Activated CD4-positive, alpha-beta T cell treated with anti-CD3 and anti-CD28 coated beads for 48 hours (primary cell): Measurements from ENCODE around the gene PHACTR1.
"Not testable (repeated sequence)": the region's sequence is repeated elsewhere in the genome, so short reads cannot be mapped to it uniquely, and the experiment has no call there.

Experiments used
- DNase-seq: peaks from one replicate; pipeline ENCODE4 v3.0.0-alpha.2; 2020

The PHACTR1 gene

DNA sequence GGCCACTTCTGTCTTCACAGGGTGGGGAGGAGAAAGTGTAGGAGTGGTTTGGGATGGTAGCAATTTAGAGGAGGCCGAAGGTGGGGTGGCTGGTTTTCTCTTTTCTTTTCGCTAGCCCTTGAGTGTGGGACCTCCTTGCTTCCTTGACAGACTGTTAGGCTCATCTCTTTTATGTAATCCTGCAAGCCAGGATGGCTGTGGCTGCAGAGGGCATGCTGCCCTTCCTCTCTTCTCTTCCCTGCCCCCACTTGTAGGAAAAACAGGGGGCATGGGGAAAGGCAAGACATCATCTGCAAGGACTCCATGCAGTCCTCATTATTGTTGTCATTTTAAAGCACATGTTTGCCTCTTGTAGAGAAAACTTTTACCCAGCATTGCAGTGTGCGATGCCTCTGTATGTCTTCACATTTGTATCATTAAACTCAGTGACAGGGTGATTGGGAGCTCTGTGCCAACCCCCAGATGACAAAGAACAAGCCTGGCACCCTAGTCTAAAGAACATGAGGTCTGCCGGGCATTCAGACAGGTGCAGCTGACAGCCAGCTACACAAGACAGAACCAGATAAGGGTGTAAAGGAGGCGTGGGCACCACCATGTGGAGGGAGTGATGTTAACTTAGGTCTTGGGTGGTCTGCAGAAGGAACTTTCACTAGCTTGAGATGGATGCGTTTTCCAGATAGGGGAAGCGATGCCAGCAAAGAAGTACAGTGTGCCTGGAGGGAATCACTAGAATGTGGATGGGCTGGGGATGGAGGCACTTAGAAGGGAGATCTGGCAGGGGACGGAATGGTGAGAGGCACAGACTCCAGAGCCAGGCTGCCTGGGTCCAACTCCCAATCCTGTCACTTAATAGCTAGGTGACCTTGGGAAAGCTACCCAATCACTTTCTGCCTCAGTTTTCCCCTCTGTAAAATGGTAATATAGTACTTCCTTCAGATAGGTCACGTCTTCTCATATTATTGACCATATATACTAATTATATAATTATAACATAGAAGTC lies 404.2 kb downstream of the PHACTR1 start:
- DNase-seq, result no peak

DNA sequence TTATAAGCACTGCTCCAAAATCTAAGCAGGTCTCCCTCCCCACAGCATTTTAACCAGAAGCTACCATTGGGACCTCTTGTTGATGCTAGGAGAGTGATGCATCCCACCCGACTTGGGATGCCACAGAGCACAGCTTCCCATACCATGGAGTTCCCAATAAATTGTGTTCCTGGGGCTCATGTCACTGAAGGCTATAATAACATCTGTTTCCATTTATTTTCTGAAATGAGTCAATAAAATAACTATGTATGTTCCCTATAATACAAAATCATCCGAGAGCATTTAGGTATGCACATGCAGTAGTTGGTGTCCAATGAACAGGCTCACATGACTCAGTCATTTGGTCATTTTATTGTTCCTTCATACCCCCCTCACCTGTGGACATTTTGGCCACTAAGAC lies 407.6 kb downstream of the PHACTR1 start:
- DNase-seq, result no peak

DNA sequence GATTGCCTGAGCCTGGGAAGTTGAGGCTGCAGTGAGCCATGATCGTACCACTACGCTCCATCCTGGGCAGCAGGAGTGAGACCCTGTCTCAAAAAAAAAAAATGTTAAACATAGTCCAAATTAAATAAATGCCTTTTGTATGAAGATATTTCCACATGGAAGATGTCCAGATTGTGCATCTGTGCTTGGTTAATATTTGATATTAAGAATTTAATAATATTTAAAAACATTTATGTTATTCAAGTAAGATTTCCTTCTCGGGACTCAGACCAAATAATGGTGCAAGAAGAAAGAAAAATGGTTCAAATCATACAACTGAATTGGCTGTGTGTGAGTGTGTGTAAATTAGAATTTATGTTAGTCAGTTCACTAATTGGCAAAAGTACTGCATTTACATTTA lies 409.3 kb downstream of the PHACTR1 start:
- DNase-seq, result no peak

DNA sequence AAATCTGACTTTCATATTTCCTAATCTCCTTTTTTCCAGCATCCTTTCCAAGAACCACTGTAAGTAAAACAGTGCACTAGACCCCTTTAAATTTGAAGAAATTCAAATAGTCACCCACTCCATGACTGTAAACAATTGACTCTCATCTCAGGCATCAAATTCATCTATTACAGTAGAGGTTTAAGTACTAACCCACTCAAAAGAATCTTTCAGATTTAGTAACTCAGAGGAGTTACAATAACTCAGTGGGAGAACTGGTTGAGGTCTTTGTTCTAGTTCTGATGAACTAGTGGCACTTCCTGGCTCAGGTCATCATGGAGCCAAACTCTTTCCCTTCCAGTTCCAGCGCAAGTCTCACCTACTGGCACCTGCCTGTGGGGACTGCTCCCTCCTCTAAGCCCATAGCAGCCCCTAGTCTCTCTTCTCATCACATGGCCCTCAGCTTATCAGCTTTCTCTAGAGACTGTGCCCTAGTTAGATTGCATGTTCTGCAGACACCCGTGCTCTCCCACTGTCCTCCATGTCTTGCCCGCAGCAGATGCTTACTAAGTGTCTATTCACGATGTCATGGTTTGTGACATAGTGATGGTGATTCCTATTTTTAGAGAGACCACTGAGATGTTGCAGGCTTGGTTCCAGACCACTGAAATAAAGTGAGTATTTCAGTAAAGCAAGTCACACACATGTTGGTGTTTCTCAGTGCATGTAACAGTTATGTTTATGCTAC lies 415.5 kb downstream of the PHACTR1 start:
- DNase-seq, result no peak

DNA sequence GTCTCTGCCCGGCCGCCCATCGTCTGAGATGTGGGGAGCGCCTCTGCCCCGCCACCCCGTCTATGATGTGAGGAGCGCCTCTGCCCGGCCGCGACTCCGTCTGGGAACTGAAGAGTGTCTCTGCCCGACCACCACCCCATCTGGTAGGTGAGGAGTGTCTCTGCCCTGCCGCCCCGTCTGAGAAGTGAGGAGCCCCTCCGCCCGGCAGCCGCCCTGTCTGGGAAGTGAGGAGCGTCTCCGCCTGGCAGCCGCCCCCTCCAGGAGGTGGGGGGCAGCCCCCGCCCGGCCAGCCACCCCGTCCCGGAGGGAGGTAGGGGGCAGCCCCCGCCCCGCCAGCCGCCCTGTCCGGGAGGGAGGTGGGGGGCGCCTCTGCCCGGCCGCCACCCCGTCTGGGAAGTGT lies 417.3 kb downstream of the PHACTR1 start:
- DNase-seq, result not testable (repeated sequence)

DNA sequence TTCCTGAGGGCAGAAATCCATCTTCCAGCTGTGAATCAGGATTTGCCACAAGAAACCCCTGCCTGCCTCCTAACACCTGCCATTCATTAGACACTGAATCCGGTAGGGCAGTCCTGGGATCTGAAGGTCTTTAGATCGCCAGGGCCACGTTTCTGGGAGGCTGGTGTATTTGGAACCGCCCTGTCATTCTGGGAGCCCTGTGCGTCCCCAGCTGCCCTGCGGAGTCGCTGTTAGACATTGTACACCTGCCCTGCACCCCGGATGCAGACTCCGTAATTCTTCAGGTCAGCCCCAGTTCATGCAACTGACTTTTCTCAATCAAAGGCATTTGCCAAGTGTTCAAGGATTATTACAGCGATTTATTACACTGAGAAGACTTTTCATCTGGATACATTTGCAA lies 418.6 kb downstream of the PHACTR1 start:
- no peak for DNase-seq

DNA sequence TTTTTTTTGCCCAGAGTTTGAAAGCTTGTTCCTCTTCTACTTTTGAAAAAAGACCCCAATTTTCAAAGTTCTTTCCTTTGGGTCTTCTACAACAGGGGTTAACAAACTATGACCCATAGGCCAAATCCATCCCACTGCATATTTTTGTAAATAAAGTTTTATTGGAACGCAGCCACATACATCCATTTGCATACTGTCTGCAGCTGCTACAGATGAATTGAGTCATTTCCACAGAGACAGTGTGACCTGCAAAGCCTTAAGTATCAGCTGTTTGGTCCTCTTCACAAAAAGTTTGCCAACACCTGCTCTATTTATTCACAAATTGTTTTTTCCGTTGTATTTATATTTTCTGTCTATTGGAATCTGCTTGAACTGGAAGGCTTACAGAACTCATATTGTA lies 422.6 kb downstream of the PHACTR1 start:
- DNase-seq, result no peak

DNA sequence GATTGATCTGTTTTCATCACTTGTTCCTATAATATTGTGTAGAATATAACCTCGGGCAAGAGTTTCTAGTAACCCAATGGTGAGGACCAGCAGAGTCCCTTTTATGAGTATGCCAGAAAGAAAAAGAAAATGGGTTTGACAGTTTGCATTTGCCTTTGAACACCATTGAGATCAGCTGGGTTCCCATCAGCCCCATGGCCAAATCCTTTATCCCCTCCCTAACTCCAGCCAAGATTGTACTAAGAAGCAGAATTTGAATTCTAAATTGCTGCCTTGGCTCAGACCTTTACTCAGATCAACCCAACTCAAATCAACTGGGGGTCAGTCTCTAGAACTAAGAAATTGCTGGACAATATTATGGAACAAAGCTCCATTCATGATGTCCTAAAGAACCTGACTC lies 424.4 kb downstream of the PHACTR1 start:
- no peak for DNase-seq

DNA sequence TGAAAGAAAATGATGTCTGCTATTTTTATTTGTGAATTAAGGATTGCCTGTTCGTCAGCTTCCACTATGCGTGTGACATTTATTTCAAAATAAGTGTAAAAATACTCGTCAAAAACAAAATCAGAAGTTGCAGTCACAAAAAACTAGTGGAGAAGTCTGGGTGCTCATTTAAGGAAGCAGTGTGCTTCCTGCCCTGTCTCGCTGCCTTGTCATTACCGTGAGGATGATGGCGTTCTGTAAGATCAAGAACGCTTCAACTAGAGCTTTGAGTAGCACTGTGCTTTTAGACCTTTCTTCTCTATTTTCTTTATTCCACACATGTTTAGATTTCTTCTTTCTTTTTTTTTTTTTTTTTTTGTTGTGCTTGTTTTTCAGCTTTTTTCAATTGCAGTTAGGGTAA lies 424.8 kb downstream of the PHACTR1 start:
- DNase-seq, result no peak

DNA sequence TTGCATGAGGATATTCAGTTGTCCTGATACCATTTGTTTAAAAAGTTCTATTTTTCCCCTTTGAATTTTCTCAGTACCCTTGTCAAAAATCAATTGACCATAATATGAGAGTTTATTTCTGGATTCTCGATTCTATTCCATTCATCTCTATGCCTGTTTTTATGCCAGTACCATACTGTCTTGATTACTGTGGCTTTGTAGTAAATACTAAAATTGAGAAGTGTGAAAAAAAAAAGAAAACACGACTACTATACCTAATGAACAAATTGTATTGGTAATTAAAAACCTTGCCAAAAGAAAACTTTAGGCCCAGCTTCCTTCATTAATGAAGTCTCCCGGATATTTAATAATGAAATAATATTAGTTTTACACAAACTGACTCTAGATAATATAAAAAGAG lies 426.0 kb downstream of the PHACTR1 start:
- DNase-seq, result no peak

DNA sequence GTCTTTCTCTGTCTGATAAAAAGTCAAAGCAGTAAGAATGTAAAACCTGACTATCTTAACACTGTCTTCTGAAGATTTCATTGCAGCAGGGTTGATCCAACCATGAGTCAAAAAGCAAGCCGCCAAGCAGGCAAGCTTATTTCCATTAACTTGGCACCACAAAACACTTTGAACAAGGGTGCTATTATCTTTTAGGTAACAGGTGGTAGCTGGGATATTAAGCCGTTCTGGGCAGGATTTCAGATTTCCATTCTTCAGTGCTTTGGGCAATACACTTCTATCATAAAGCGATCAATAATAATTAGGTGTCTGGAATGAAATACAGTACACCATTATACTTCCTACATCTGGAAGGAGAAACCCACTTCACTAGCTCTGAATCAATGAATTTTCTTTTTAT lies 429.9 kb downstream of the PHACTR1 start:
- no peak for DNase-seq

DNA sequence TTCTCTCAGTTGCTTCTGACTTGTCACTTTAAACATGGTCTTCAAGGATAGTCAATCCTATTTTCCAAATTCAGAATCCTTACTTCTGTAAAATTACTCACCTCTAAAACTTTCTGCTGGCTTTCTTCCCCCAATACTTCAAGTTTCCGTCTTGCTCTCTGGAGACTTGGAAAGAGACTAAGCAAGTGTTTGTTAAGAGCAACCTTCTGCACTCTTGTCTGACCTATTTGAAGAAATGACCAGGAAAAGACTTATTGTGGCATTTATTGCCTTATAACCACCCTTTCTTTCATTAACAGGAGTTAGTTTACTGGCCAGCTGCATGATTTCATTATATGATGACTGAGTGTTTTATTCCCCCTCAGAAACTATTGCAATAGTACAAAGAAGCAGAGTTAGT lies 430.8 kb downstream of the PHACTR1 start:
- no peak for DNase-seq

DNA sequence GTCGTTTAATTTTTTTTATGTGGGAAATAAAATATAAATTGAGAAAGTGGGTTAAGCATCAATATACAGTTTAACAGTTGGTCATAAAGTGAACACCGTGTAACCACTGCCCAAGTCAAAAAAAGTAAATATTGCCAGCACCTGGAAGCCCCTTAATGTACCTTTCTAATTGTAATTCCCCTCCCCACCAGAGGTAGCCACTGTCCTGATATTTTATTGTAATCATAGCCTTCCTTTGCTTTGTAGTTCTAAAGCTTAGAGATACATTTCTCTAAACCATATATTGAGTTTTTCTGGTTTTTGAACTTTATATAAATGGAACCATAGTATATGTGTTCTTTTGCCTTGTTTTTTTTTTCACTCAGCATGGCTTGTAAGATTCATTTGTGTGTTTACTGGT lies 431.2 kb downstream of the PHACTR1 start:
- DNase-seq, result no peak

DNA sequence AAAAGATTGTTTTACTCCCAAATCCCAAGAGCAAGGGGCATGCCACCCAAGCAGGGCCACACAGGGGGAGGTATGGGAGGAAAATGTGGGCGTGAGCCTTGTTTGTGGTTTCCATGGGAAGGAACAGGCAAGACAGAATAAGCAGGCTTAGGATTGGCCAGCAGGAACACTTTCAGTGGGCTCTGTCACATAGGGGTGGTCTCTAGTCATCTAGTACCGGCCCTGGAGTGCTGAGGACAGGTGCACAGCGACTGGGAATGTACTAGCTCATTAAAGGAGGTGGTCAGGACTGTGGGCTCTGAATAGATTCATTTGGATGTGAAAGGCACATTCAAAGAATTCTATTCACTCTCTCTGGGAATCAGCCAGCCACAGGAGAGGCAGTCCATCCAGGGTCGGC lies 436.2 kb downstream of the PHACTR1 start:
- DNase-seq, result no peak

DNA sequence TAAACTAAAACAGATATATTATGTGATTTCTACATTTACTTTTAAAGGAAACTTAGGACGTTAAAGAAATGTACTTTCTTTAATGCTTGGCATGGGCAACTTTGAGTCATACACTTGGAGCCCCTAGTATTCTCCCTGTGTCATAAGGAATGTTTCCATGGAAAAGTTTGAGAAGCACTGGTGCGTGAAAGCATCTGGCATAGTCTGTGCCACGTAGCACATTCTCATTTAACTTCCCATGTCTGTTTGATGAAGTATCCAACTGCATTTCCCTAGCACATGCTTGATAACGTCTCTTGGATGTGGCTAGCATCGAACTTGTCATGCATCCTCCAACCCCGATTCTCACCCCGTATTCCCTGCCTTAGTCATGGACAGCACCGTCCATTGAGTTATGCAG lies 439.8 kb downstream of the PHACTR1 start:
- DNase-seq, result no peak

DNA sequence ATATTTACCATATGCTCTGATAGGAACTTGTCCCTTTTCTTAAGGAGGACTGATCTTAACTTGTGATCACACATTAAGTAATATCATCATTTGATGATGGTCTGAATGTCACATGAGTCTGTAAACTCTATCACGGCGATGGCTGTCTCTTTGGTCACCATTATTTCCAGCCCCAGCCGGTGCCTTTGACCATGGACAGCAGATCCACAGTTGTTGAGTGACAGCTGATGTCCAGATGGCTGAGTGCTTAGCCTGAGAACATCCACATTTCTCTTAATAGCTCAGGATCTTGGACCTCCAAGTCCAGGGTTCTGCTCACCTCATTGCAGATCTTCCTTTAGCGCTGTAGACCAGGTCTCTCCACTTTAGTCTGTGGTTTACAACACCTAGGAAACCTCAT lies 440.7 kb downstream of the PHACTR1 start:
- no peak for DNase-seq

DNA sequence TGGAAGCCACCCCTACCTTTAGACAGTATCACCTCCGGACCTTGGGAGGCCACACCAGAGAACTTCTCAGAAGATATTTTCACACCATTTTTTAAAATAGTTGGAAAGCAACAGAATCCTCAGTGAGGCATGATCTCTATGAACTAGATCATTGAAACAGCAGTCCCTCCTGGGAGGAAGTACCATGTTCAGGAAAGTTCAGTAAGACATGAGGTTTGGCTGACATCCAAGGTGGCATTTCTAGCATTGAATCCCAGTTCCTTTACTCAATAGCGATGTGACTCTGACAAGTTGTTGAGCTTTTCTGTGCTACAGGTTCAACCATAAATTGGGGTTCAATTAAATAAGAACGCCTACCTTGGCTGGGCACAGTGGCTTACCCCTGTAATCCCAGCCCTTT lies 442.7 kb downstream of the PHACTR1 start:
- no peak for DNase-seq

DNA sequence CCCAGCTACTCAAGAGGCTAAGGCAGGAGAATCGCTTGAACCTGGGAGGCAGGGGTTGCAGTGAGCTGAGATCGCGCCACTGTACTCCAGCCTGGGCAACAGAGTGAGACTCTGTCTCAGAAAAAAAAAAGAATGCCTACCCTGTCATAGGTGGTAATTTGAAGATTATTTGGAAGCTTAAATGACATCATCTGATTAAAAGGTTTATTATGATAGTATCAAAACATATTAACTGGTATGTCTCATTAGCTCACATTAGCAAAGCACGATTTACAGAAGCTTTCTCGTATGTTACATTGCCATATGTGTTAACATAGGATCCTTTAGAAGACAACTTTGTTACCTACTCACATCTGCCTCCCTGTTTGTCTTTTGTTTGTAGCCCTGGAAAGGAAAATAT lies 443.3 kb downstream of the PHACTR1 start:
- DNase-seq, result not testable (repeated sequence)

DNA sequence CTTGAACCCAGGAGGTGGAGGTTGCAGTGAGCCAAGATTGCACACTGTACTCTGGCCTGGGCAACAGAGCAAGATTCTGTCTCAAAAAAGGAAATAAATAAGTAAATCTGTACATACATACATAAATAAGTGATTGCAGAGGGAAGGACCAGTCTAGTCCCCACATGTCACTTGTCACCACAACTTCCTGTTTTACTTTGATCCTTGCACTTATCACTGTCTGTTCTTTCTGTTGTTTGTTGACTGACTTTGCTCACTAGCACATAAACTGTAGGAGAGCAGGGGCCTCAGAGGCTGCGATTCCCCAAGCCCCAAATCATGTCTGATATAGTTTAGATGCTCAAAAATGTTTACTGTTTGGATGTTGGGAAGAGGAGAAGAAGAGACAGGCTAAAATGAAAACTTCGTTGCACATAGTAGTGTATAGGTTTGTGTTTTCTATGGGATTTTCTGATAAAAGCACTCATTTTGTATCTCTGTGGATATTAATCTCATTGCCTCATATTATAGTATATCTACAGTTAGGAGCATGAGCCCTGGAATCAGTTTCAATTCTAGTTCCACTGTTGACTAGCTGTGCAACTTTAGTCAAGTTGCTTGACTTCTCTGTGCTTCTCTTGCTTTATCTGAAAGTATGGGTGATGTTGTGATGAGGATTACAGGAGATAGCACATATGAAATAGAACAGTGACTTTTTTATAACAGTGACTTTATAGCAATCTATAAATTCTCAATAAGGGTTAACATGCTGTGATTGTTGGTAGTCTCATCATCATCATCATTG lies 446.8 kb downstream of the PHACTR1 start:
- no peak for DNase-seq

DNA sequence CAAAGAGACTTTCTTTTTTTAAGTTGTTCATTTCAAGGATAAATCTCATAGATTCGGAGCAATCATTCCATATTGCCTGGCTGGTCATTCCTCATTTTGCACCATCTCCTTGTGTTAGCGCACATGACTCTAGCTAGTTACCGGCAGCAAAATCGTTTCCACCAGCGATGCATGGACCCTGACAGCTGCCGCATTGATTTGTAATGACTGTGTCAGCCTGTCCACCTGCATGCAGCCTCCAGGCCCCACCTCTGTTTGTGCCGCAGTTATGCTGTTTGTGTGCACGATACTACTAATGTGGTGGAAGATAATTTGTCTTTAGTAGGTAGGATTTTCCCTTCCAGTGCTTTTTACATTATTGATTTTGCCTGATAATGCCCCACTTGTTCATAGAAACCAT lies 447.7 kb downstream of the PHACTR1 start:
- no peak for DNase-seq

DNA sequence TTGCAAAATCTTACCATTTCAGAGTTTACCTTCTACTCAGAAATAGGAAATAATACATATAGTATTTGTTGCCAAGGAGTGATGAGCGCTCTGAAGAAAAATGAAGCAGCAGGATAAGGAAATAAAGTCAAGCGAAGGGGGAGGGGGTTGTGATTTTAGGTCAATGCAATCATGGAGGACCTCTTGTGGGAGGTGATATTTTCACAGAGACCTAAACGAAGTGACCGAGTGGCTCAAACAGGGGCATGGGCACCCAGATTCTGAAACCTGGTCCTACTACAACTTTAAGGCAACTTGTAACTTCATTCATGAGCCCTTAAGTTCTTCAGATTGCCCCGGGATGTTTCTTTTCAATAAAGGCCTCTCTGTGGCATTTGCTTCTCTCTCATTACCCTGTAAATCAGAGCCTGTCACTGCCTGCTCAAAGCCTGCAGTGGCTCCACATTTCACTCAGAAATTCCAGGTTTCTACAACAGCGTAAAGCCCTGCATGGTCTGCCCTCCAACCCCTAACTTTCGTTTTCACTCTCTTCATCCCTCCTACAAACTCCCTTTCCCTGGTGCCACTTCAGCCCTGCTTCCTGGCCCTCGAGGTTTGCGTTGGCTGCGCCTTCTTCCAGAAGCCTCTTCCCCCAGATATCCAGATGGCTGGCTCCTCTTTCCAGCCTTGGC lies 449.1 kb downstream of the PHACTR1 start:
- DNase-seq, result no peak

DNA sequence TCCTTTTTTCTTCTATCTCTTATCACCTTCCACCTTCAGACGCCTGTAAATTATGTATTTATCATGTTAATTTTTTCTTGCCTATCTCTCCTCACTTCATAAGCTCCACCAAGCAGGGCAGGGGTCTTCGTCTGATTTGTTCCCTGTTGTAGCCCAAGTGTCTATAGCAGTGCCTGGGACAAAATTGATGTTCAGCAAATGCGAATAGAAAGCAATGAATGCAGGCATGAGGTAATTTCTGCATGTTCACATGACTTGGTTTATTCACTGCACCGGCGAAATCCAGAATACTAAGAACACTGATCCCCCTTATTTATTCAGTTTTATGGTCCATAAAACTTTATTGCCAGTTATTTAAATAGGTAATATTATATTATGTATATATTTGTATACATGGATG lies 449.7 kb downstream of the PHACTR1 start:
- DNase-seq, result no peak

DNA sequence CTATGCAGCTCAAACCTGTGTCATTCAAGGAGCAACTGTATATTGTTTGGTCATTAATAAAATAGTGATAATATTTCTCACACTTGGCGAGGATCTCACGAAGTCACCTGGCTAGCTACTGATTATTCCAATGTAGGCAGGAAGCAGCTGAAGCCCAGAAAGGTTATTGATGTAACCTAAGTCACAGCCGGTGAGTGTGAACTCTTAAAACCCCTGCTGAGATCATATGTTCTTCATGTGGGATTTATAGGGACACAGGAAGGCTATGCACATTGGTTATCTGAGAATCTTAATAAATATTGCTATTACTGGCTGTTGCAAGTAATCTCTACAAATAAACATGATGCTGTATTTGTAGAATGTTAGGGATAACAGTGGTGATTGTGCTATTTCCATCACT lies 450.3 kb downstream of the PHACTR1 start:
- no peak for DNase-seq
